AML-193 (cell line): ENCODE results near the gene BCL11B.

ENCODE experiments used
- DNase-seq, 2 experiments: peaks; one replicate each; lab custom pipeline; 2025; lab: John Stamatoyannopoulos, UW

Gene BCL11B

GRCh38 chr14:99271951-99272631 lies at the start of gene BCL11B:
TSS of gene BCL11B (minus strand) at chr14:99272197. CDS start at chr14:99271218, 979 bp downstream.
- DNase-seq = peak; percentile 65 to 81

DNA sequence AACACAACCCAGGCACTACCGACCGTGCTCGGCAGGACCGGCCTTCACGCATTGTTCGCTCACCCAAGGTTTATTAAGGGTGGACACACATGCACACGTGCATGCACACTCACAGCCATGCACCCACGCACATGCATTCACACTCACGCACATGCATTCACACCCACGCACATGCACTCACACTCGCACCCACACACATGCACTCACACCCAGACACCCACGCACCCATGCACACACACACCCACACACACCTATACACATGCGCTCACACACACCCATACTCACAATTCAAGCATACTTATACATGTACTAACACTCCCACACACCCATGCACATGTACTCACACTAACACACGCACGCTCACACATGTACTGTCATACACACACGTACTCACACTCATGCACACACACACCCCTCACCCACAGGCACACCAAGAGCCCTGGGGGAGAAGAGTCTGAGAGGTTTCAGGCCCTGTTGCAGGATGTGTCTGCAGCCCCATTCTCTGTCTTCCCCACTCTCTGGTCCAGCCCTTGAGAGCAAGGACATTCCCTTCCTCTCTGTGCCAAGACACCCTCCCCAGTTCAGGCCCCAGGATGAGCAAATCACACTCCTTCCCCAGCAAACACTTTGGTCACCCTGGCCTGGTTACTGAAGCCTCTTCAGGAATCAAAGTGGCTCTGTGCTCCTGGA lies 49.4 kb upstream of the BCL11B start:
- DNase-seq = no peak

- no peak for DNase-seq
These were observed 48.7 kb upstream of the BCL11B start for GRCh38 chr14:99320621-99321235.

DNA sequence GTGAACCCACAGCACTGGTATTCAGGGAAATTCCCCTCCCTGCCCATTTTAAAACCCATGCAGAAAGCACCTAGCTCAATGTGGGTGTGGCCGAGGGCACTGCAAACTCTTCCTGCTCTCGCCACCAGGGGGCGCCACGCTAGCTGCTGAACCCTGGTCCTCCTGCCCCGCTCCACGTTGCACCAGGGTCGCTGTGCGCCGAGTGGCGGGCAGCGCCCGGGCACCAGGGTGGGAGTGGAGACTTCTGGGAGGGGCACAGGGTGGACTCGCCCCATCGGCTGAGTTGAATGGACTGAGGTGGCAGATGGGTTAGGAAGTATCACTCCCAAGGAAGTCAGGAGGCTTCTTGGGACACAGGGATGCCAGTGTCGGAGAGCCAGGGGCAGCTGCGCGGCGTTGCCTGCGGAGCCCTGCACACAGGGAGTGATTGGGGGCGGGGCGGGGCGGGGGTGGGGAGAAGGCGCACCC lies 48.1 kb upstream of the BCL11B start:
- peak; percentile 10 to 21 for DNase-seq

DNA sequence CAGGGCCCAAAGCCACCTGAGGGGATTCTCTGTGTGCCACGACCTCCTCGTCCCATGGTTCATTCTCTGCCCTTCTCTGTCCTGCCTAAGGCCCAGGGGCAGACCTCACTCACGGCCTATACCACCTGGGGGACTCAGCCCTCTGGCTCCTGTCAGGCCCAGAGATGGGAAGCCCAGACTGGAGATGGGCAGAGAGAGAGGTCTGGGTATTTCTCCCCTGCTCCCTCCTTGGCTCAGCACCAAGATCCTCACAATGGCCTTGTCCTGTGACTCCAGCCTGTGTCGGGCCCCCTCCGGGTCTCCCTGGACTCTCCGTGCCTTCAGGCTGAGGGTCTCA lies 46.9 kb upstream of the BCL11B start:
- DNase-seq = no peak

DNA sequence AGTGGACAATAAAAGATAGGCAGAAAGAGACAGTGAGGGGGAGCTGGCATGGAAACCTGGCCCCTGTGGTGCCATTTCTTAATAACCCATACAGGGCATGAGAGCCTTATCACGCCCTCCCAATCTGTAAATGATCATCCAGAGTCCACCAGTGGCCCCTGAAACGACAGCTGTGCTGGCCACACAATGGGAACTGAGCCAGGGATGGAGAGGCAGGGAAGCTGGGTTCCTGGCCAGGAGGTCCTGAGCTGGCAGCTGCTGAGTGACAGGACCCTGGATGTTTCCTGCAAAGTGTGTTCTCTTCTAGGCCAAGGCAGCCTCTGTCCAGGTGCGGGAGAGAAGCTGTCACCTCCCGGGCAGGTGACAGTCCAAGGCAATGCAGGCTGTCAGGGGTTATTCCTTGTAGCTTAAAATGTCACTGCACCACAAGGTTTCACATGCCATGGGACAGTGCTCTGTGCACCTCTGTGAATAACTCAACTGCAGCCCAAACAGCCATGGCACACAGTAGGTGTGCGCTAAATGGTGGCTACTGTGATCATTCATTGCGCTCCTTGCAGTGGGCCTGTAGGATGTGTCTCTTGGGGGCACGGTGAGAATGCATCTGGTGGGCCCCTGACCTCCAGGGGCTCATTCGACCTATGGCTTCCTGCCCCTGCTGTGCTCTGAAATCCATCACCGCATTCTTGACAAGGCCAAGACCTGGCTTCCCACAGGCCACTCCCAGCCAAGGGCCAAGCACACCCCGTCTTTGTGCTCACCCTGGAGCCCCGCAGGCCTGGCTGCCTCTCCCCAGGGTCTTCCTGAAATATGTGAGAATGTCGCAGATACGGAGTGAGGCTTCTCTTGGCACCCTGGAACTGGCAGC lies 46.3 kb upstream of the BCL11B start:
- DNase-seq = no peak

DNA sequence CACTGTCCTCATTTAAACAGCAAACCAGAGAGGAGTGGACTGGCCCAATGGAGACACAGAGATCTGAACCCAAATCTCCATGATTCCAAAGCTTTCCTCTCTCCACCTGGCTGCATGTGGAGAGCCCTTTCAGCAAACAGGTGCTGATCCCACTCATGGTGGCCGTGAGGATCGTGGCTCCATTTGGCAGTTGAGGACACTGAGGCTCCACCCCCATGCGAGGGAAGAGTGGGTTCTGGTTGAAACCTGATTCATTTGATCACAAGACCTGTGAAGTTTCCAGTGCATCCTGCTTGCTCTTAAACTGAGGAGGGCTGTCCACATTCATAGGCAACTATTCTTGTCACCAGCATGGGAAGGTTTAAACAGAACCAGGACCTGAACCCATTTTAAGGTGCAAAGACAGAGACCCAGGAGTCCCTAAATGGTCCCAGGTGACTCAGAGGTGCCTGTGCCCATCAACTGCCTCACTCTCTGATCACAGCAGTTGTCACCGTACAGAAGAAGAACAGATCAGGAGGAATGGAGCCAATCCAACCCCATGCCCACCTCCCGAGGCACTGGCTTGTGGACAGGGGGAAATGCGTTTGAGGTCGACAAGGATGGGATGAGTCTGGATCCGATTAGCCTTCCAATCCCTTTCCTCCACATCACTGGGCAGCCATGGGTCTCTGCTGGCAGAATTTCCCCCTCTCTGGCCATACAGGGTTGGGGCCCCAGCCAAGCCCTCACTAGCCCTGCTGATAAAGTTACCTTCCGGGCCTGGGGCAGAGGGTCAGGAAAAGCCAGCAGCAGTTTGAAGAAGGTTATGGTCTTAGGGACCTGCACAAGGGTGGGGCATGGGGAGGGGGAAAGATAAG lies 45.5 kb upstream of the BCL11B start:
- no peak for DNase-seq

DNA sequence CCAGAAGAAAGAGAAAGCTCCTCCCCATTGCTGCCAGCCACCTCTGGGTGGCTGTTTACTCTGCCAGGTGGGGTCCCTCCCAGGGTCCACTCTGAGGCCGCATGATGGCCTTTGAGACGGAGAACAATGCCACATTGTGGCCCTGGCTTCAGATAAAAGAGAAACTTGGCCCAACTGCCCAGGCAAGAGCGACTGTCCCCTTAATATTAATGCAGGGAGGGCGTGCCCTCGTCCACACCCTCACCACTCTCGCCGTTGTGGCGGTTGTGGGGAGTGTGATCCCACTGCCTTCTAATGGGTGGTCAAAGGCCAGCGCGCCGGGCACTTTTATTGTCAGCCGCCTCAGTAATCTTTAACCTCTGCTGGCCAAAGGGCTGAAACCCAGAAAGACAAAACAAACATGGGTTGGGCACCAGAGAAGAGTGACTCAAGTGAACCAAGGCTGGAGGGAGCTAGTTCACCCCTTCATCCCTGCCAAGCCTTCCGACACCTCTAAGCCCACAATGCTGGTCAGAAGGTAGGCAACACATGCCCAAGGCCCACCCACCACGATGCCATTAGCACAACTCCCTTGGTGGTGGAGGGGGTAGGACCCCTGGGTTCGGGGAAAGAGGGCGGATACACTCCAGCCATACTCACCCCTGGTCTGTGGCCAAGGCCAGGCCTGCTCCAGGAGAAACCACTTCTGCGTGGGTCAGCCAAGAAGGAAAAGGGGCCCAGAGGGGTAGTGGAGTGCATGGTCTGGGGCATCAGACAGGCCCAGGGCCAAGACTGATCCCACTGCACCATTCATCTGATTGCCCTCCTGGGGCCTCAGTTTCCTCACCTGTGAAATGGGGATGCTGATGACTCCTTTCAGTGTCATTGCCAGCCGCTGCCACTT lies 44.5 kb upstream of the BCL11B start:
- DNase-seq = no peak

- DNase-seq = peak in 1 of 2 experiments; percentile 6
These were observed 43.2 kb upstream of the BCL11B start for GRCh38 chr14:99315197-99315596.

DNA sequence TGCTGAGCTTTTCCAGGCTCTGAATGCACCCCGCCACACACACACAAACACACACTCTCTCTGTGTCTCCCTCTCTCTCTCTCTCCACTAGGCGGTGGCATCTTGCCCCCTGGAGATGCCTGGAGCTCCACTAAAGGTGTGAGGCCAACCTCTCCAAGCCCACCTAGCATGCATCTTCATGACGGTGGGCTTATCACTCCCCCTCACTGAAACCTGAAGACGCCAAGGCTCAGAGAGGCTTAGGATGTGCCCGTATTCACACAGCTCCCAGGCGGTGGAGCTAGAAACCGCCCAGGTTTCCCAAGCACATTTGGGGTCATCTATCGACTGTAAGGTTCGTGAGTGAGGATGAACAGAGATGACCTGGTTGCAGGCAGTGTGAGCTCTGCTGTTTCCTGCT lies 42.6 kb upstream of the BCL11B start:
- no peak for DNase-seq

DNA sequence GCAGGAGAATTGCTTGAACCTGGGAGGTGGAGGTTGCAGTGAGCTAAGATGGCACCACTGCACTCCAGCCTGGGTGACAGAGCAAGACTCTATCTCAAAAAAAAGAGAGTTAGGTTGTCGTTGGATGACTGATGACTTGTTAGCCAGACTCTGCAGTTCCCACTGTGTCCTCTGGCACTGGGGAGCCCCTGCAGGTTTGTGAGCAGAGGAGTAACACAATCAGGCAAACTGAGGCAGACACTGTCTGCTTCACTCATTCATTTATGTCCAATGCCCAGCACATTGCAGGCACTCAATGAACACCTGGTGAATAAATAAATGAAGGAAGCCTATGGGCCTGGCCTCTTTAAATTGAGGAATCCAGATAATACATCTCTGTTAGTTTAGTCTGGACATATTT lies 41.2 kb upstream of the BCL11B start:
- DNase-seq = no peak

GRCh38 chr14:99312106-99312505 lies 40.1 kb upstream of the BCL11B start:
- no peak for DNase-seq

DNA sequence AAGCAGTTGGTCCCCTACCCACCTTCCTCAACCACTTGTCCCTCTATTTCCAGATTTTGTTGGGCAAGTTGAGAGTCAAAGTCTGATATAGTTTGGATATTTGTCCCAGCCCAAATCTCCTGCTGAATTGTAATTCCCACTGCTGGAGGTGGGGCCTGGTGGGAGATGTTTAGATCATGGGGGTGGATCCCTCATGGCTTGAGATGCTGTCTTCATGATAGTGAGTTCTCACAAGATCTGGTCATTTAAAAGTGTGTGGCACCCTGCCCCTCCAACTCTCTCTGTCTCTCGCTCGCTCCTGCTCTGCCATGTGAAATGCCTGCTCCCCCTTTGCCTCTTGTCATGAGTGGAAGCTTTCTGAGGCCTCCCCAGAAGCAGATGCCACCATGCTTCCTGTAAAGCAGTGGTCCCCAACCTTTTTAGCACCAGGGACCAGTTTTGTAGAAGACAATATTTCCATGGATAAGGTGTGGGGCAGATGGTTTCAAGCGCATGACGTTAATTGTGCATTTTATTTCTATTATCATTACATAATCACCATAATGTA lies 37.3 kb upstream of the BCL11B start:
- no peak for DNase-seq

- no peak for DNase-seq
These were observed 32.2 kb upstream of the BCL11B start for GRCh38 chr14:99304208-99304607.

GRCh38 chr14:99300190-99300589 lies 28.2 kb upstream of the BCL11B start:
- DNase-seq = no peak

DNA sequence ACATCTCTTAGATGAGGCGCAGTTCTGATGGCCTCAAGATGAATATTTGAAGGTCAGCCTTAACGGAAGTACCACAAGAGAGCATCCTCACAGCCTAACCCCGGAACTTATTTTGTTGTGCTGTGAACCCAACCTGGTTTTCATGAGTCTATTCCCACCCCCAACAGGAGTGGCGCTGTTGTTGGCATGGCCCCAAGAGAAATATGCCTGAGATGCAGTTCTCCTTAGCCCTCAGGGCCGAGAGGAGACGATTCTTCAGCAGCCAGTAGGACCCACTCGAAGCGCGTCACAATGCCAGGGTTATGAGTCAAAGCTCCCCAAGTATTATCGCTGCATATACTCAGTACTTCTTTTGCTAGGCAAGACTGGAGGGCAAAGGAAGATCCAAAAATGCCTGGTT lies 24.5 kb upstream of the BCL11B start:
- DNase-seq = no peak

- no peak for DNase-seq
These were observed 17.6 kb upstream of the BCL11B start for GRCh38 chr14:99289394-99290189.

- no peak for DNase-seq
These were observed 17.0 kb upstream of the BCL11B start for GRCh38 chr14:99288948-99289347.

DNA sequence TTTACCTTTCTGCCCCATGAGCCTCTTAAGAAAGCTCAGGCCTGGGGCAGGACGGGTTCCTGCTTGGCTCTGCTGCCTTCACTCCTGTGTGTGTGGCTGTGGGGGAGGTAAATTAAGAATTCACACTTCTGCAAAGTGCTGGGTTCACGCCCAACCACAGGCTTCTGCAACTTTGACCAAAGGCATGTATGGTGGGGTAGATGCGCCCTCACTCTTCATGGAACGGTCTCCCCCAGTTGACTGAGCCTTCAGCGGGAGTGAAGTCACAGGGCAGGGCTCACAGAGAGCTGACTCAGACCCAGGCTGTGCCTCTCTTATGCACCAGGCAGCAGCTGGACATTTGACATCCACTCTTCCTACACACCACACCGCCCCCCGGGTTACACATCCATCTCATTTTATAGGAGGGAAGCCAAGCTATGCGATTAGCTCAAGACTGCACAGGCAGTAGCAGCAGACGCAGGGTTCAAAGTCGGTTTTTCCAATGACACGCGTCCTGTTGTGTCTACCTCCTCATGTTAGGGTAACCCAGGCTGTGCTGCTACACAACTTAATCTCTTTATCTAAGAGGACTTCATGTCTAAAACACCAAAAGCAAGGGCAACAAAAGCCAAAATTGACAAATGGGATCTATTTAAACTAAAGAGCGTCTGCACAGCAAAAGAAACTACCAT lies 15.4 kb upstream of the BCL11B start:
- peak; percentile 35 to 47 for DNase-seq
